A549 (cell line): ENCODE data around the gene STX18. TPM values are rescaled to one million over a fixed set of nuclear protein-coding genes. Genes with fewer than 3 reads are reported as not detected.
"Not testable (repeated sequence)": the region's sequence is repeated elsewhere in the genome, so short reads cannot be mapped to it uniquely, and the experiment has no call there.

Source experiments
- ATAC-seq, 2 experiments: fragments of 200-7000 bp in 1 of 2; fragments of >200 bp in 1 of 2; cut with Nextera tagmentation in 1 of 2; cut with Tn5 transposase in 1 of 2; 3 replicates each; pipeline versions ENCODE4 v1.8.0 to v1.9.1; 2018 to 2020; ENCODE audit warnings: mild to moderate bottlenecking in 1 of 2, moderate library complexity in 1 of 2
- CTCF ChIA-PET: fragments of 300-600 bp; sonication (Branson Sonifier 250); formaldehyde crosslinking; extraction: SDS; loops from one replicate; lab custom pipeline; 2021; ENCODE audit warnings: antibody characterized with exemption, inconsistent platforms; lab: Yijun Ruan, JAX
- POLR2A ChIA-PET: fragments of 350-600 bp; formaldehyde crosslinking; extraction: SDS; loops from one replicate; lab custom pipeline; 2021; ENCODE audit warnings: antibody characterized with exemption, inconsistent platforms; lab: Yijun Ruan, JAX
- DNase-seq, 2 experiments: peaks; one replicate each; pipeline versions ENCODE4 v3.0.0 to v3.0.0-alpha.2; 2011 to 2016; ENCODE audit warnings: low read depth in 1 of 2, low spot score in 1 of 2
- FAIRE-seq: peaks from 2 replicates; lab custom pipeline; 2011; peaks lifted over from hg19 to GRCh38; lab: Jason Lieb, UNC
- H3K27ac ChIP-seq, 2 experiments: fragments of >200 bp; sonication (Bioruptor Twin); formaldehyde crosslinking; 3 replicates each; pipeline ENCODE4 v1.5.1; 2016 to 2017
- H3K4me1 ChIP-seq: fragments of >200 bp; sonication (Bioruptor Twin); formaldehyde crosslinking; 3 replicates; pipeline ENCODE4 v1.6.1; 2016
- H3K4me2 ChIP-seq: fragments of >200 bp; sonication (Bioruptor Twin); formaldehyde crosslinking; 3 replicates; pipeline ENCODE4 v1.6.1; 2016
- H3K4me3 ChIP-seq: fragments of >200 bp; sonication (Bioruptor Twin); formaldehyde crosslinking; 3 replicates; pipeline ENCODE4 v1.5.1; 2016
- H3K9me3 ChIP-seq: fragments of >200 bp; sonication (Bioruptor Twin); formaldehyde crosslinking; 3 replicates; pipeline ENCODE4 v1.6.1; 2016
- CEBPB ChIP-seq, 2 experiments: fragments of >200 bp in 1 of 2; sonication (Bioruptor Twin) in 1 of 2; formaldehyde crosslinking in 1 of 2; IDR thresholded peaks; 2 replicates each; pipeline ENCODE4 v1.6.1; 2012 to 2016
- CHD4 ChIP-seq: fragments of 200-600 bp; sonication (generic); IDR thresholded peaks from 2 replicates; pipeline ENCODE4 v1.6.1; 2016; ENCODE audit warnings: antibody characterized with exemption, mild to moderate bottlenecking, borderline replicate concordance
- EHF ChIP-seq: fragments of 250-450 bp; sonication (Bioruptor Pico); IDR thresholded peaks from 2 replicates; pipeline ENCODE4 v1.5.0; 2020; ENCODE audit warnings: mild to moderate bottlenecking
- EP300 ChIP-seq, 2 experiments: fragments of >200 bp; sonication (Bioruptor Twin); formaldehyde crosslinking; IDR thresholded peaks; 2 replicates in 1 of 2; 3 replicates in 1 of 2; pipeline ENCODE4 v1.6.1; 2016 to 2017
- ESRRA ChIP-seq: fragments of 150-350 bp; IDR thresholded peaks from 2 replicates; pipeline ENCODE4 v1.6.1; 2014; ENCODE audit warnings: mild to moderate bottlenecking, low read length, borderline replicate concordance
- FOXS1 ChIP-seq: fragments of 250-450 bp; sonication (Bioruptor Pico); IDR thresholded peaks from 2 replicates; pipeline ENCODE4 v1.5.0; 2020; ENCODE audit warnings: mild to moderate bottlenecking, moderate library complexity
- HDAC2 ChIP-seq: fragments of 200-600 bp; sonication (generic); IDR thresholded peaks from 2 replicates; pipeline ENCODE4 v1.6.1; 2016
- HEYL ChIP-seq: fragments of 250-450 bp; sonication (Bioruptor Pico); IDR thresholded peaks from 2 replicates; pipeline ENCODE4 v1.8.0; 2021; ENCODE audit warnings: mild to moderate bottlenecking, moderate library complexity
- HOXA7 ChIP-seq: fragments of 250-450 bp; sonication (Bioruptor Pico); IDR thresholded peaks from 2 replicates; pipeline ENCODE4 v1.5.0; 2020; ENCODE audit warnings: mild to moderate bottlenecking, moderate library complexity
- HOXB13 ChIP-seq: fragments of 250-450 bp; sonication (Bioruptor Pico); IDR thresholded peaks from 2 replicates; pipeline ENCODE4 v1.5.0; 2020; ENCODE audit warnings: low read depth, mild to moderate bottlenecking, moderate library complexity
- NFE2L2 ChIP-seq: fragments of 150-350 bp; conservative IDR thresholded peaks from 2 replicates; pipeline ENCODE4 v1.6.1; 2014; ENCODE audit warnings: low read length
- NR3C1 ChIP-seq: fragments of >200 bp; sonication (Bioruptor Twin); formaldehyde crosslinking; IDR thresholded peaks from 3 replicates; pipeline ENCODE4 v1.6.1; 2017
- POLR2AphosphoS2 ChIP-seq: conservative IDR thresholded peaks from 2 replicates; pipeline ENCODE4 v1.6.1; 2012; ENCODE audit warnings: low read length, improper control_type of control experiment, inconsistent platforms
- RFX5 ChIP-seq: fragments of 450-650 bp; IDR thresholded peaks from 2 replicates; pipeline ENCODE4 v1.7.1; 2014; ENCODE audit warnings: antibody characterized with exemption, mild to moderate bottlenecking, moderate library complexity
- SREBF2 ChIP-seq: fragments of 450-650 bp; IDR thresholded peaks from 2 replicates; pipeline ENCODE4 v1.6.1; 2014; ENCODE audit warnings: mild to moderate bottlenecking, moderate library complexity
- TFCP2L1 ChIP-seq: fragments of 250-450 bp; sonication (Bioruptor Pico); IDR thresholded peaks from 2 replicates; pipeline ENCODE4 v1.5.0; 2021; ENCODE audit warnings: mild to moderate bottlenecking
- TP53 ChIP-seq: fragments of 250-450 bp; sonication (Bioruptor Pico); IDR thresholded peaks from 2 replicates; pipeline ENCODE4 v1.5.0; 2021; ENCODE audit warnings: mild to moderate bottlenecking, moderate library complexity
- ZFP36 ChIP-seq: fragments of 450-650 bp; IDR thresholded peaks from 2 replicates; pipeline ENCODE4 v1.6.1; 2014; ENCODE audit warnings: borderline replicate concordance; ENCODE audit not compliant: partially characterized antibody
- WGBS: methylation state at CpG from one replicate; pipeline ENCODE4 v1.1.6; 2017; ENCODE audit errors: missing lambda C conversion rate; 5-methylcytosine and 5-hydroxymethylcytosine counted together
- polyA plus RNA-seq, 4 experiments: library from polyadenylated mRNA; depleted of rRNA in 3 of 4; stranded (reverse); fragments of >200 nt; fragmentation: RNase III in 1 of 4; extraction: RNeasy Plus Mini Kit Qiagen cat#74134 plus additional on column Dnase treatment in 1 of 4; gene quantifications; 2 replicates in 3 of 4; 3 replicates in 1 of 4; pipeline ENCODE4 v1.2.3, GENCODE V29; 2011 to 2017
- TF ChIP-seq, protein P1 (sequence below): fragments of >200 bp; sonication (Bioruptor Twin); formaldehyde crosslinking; IDR thresholded peaks from 2 replicates; pipeline ENCODE4 v1.6.1; 2016
- TF ChIP-seq, protein P2 (sequence below): fragments of 250-450 bp; sonication (Bioruptor Pico); IDR thresholded peaks from 2 replicates; pipeline ENCODE4 v1.5.0; 2020; ENCODE audit warnings: low read depth, mild to moderate bottlenecking, moderate library complexity
- TF ChIP-seq, protein P3 (sequence below): IDR thresholded peaks from 2 replicates; pipeline ENCODE4 v1.6.1; 2012
- TF ChIP-seq, protein P4 (sequence below): fragments of 200-600 bp; sonication (generic); IDR thresholded peaks from 2 replicates; pipeline ENCODE4 v1.6.1; 2016; ENCODE audit warnings: antibody characterized with exemption, mild to moderate bottlenecking, moderate library complexity
- TF ChIP-seq, protein P5 (sequence below): fragments of >200 bp; sonication (Bioruptor Twin); formaldehyde crosslinking; IDR thresholded peaks from 3 replicates; pipeline ENCODE4 v1.5.1; 2016

The STX18 gene
- polyA plus RNA-seq, 2 of the 4 experiments (the other 2 are of a cell fraction), result 13.4 to 19.6 TPM

DNA sequence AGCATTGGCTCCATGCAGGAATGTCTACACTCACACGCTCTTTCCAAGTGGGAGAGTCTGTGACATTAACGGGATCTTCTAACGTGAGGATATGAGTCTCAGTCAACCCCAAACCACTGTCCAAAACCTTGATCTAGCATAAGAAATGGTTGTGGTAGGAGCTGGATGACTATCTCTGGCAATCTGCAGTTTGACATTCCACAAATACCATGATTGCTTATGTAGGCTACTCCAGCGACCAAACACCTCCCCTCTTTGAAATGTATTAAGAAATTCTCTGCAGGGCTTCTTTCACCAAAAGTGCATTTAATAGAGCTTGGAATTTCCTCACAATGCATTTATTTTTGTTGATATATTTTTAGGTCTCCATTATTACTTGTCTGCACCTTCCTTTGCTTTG lies 14.1 kb upstream of the STX18 start:
- Histone ChIP-seq H3K4me3 (no peak overlapping the region), H3K4me2 (no peak overlapping the region), H3K27ac (no peak overlapping the region), H3K4me1 (no peaks in the 10 kb centered on the region), H3K9me3 (no peaks in the 10 kb centered on the region)
- CTCF ChIA-PET, result interaction anchor here (1.2 kb wide), 1 partner anchor 37 kb away, joined by 3 read pairs; no protein-coding TSS in a partner anchor
- no peak for ATAC-seq
- no peak for FAIRE-seq
- DNase-seq, result no peak
- 82% methylated on average over 4 of the region's 4 CpGs for WGBS
- POLR2A ChIA-PET, result no interaction called here
- TF ChIP-seq EP300 (IDR thresholded peaks at IDR 0.05) (no peak), CEBPB (IDR thresholded peaks at IDR 0.05) (no peak), SREBF2 (no peak), NR3C1 (no peak), HEYL (CRISPR knock-in tag) (no peak), RFX5 (no peak), EHF (CRISPR knock-in tag) (no peak)
- TF ChIP-seq, protein P1, sequence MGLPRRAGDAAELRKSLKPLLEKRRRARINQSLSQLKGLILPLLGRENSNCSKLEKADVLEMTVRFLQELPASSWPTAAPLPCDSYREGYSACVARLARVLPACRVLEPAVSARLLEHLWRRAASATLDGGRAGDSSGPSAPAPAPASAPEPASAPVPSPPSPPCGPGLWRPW, result no peak
- TF ChIP-seq, protein P2, sequence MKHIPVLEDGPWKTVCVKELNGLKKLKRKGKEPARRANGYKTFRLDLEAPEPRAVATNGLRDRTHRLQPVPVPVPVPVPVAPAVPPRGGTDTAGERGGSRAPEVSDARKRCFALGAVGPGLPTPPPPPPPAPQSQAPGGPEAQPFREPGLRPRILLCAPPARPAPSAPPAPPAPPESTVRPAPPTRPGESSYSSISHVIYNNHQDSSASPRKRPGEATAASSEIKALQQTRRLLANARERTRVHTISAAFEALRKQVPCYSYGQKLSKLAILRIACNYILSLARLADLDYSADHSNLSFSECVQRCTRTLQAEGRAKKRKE, result no peak

DNA sequence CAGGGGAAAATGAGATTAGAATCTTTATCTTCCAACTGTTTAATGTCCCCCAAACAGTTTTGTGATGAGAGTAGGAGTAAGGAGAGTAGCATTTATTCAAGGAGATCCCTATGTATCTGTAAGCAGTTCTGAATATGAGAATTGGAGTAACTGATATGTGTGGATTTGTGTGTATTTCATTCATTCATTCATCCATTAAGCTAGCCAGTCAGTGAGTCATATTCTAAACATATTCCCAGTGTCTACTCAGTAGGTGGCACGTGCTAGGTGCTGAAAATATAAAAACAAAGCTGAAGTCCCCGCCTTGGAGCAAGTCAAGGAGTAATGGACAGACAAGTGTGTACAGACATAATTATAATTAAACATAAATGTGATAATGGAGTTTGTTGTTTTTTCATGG lies 12.4 kb upstream of the STX18 start:
- Histone ChIP-seq H3K27ac (no peak overlapping the region), H3K4me2 (no peak overlapping the region), H3K4me3 (no peak overlapping the region), H3K9me3 (no peaks in the 10 kb centered on the region), H3K4me1 (no peaks in the 10 kb centered on the region)
- CTCF ChIA-PET, result interaction anchor here (1.0 kb wide), 1 partner anchor 219 kb away, joined by 3 read pairs; no protein-coding TSS in a partner anchor
- WGBS, result 71% methylated on average over 2 of the region's 2 CpGs
- FAIRE-seq (no peak), ATAC-seq (no peak), DNase-seq (no peak)
- POLR2A ChIA-PET, result no interaction called here
- TF ChIP-seq HOXB13 (CRISPR knock-in tag) (no peak), NR3C1 (no peak), CHD4 (no peak), TP53 (CRISPR knock-in tag) (no peak), HDAC2 (no peak), EP300 (IDR thresholded peaks at IDR 0.05) (no peak), HOXA7 (CRISPR knock-in tag) (no peak), ESRRA (no peak), POLR2AphosphoS2 (no peak), FOXS1 (CRISPR knock-in tag) (no peak), NFE2L2 (no peak), TFCP2L1 (CRISPR knock-in tag) (no peak), ZFP36 (no peak), RFX5 (no peak)
- TF ChIP-seq, protein P3, sequence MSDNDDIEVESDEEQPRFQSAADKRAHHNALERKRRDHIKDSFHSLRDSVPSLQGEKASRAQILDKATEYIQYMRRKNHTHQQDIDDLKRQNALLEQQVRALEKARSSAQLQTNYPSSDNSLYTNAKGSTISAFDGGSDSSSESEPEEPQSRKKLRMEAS, result no peak
- TF ChIP-seq, protein P4, sequence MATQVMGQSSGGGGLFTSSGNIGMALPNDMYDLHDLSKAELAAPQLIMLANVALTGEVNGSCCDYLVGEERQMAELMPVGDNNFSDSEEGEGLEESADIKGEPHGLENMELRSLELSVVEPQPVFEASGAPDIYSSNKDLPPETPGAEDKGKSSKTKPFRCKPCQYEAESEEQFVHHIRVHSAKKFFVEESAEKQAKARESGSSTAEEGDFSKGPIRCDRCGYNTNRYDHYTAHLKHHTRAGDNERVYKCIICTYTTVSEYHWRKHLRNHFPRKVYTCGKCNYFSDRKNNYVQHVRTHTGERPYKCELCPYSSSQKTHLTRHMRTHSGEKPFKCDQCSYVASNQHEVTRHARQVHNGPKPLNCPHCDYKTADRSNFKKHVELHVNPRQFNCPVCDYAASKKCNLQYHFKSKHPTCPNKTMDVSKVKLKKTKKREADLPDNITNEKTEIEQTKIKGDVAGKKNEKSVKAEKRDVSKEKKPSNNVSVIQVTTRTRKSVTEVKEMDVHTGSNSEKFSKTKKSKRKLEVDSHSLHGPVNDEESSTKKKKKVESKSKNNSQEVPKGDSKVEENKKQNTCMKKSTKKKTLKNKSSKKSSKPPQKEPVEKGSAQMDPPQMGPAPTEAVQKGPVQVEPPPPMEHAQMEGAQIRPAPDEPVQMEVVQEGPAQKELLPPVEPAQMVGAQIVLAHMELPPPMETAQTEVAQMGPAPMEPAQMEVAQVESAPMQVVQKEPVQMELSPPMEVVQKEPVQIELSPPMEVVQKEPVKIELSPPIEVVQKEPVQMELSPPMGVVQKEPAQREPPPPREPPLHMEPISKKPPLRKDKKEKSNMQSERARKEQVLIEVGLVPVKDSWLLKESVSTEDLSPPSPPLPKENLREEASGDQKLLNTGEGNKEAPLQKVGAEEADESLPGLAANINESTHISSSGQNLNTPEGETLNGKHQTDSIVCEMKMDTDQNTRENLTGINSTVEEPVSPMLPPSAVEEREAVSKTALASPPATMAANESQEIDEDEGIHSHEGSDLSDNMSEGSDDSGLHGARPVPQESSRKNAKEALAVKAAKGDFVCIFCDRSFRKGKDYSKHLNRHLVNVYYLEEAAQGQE, result no peak
- TF ChIP-seq, protein P5, sequence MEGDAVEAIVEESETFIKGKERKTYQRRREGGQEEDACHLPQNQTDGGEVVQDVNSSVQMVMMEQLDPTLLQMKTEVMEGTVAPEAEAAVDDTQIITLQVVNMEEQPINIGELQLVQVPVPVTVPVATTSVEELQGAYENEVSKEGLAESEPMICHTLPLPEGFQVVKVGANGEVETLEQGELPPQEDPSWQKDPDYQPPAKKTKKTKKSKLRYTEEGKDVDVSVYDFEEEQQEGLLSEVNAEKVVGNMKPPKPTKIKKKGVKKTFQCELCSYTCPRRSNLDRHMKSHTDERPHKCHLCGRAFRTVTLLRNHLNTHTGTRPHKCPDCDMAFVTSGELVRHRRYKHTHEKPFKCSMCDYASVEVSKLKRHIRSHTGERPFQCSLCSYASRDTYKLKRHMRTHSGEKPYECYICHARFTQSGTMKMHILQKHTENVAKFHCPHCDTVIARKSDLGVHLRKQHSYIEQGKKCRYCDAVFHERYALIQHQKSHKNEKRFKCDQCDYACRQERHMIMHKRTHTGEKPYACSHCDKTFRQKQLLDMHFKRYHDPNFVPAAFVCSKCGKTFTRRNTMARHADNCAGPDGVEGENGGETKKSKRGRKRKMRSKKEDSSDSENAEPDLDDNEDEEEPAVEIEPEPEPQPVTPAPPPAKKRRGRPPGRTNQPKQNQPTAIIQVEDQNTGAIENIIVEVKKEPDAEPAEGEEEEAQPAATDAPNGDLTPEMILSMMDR, result no peak

DNA sequence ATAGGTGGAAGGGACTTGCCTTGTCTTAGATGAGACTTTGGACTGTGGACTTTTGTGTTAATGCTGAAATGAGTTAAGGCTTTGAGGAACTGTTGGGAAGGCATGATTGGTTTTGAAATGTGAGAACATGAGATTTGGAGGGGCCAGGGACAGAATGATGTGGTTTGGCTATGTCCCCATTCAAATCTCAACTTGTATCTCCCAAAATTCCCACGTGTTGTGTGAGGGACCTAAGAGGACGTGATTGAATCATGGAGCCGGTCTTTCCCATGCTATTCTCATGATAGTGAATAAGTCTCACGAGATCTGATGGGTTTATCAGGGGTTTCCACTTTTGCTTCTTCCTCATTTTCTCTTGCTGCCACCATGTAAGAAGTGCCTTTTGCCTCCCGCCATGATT lies 10.2 kb upstream of the STX18 start:
- 81% methylated on average over 5 of the region's 5 CpGs for WGBS
- FAIRE-seq, H3K4me2 ChIP-seq, POLR2A ChIA-PET, H3K4me1 ChIP-seq, ATAC-seq, H3K4me3 ChIP-seq, H3K27ac ChIP-seq, H3K9me3 ChIP-seq, DNase-seq: not testable (repeated sequence)
- CTCF ChIA-PET, result interaction anchor here (0.8 kb wide), 1 partner anchor 21 kb away, joined by 3 read pairs; no protein-coding TSS in a partner anchor

DNA sequence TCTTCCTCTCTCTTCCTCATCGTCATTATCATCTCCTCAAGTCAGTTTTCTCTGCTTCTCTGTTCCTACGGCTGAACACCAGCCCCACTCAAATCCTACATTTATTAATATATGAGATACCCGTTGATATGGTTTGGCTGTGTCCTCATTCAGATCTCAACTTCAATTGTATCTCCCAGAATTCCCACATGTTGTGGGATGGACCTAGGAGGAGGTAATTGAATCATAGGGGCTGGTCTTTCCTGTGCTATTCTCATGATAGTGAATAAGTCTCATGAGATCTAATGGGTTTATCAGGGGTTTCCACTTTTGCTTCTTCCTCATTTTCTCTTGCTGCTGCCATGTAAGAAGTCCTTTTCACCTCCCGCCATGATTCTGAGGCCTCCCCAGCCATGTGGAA lies 8.3 kb upstream of the STX18 start:
- 93% methylated on average over 4 of the region's 4 CpGs for WGBS
- H3K27ac ChIP-seq, DNase-seq, POLR2A ChIA-PET, H3K4me1 ChIP-seq, CTCF ChIA-PET, H3K4me2 ChIP-seq, FAIRE-seq, ATAC-seq, H3K4me3 ChIP-seq, H3K9me3 ChIP-seq: not testable (repeated sequence)
